Measurements from ENCODE around the gene PPARG.

DNA sequence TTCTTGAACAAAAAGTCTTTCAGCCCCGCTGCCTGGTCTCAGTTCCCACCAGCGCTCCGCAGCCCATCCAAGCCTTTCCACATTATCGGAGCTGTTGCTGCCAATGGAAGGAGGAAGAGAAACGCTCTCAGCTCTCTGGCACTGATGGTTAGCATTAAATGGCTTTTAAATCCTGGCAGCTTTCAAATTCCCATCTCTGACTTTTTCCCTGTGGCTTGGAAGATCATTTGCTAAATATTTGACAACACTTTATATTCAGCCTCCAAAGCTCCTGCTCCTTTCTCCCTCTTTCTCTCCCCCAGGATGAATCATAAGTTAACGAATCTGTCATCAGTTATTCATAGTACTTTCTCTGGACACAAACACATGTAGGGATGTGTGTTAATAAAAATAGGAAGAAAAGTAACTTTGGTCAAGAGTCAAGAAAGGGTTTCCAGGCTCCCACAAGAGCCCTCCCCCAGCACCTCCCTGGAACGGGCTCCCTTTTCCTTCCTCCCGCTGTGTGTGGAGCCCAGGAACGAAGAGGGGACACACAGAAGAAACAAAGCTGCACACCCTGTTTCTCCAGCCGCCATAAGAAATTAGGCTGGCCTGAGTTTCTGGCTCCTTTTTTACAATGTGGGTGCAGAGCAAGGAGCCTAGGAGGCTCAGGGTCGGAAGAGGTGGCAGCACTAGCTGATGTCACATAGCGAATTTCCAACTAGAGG, 147.8 kb downstream of the PPARG start:
- TF ChIP-seq POLR2A (IDR thresholded peaks at IDR 0.05) (no peak), POLR2AphosphoS5 (IDR thresholded peaks at IDR 0.05) (no peak)
- TF ChIP-seq, protein P1, sequence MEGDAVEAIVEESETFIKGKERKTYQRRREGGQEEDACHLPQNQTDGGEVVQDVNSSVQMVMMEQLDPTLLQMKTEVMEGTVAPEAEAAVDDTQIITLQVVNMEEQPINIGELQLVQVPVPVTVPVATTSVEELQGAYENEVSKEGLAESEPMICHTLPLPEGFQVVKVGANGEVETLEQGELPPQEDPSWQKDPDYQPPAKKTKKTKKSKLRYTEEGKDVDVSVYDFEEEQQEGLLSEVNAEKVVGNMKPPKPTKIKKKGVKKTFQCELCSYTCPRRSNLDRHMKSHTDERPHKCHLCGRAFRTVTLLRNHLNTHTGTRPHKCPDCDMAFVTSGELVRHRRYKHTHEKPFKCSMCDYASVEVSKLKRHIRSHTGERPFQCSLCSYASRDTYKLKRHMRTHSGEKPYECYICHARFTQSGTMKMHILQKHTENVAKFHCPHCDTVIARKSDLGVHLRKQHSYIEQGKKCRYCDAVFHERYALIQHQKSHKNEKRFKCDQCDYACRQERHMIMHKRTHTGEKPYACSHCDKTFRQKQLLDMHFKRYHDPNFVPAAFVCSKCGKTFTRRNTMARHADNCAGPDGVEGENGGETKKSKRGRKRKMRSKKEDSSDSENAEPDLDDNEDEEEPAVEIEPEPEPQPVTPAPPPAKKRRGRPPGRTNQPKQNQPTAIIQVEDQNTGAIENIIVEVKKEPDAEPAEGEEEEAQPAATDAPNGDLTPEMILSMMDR (IDR thresholded peaks at IDR 0.05), result no peak

All from stomach (tissue), 4 donors.